Mucosa of descending colon (tissue), 3 donors: ENCODE results near the gene RET. TPM values are rescaled to one million over a fixed set of nuclear protein-coding genes. Genes with fewer than 3 reads are reported as not detected.

Experiments
- ATAC-seq: fragments of 200-7000 bp; cut with Tn5 transposase; one replicate; pipeline ENCODE4 v1.9.1; 2020; ENCODE audit warnings: mild to moderate bottlenecking, moderate library complexity
- DNase-seq, 3 donors: peaks; one replicate each; pipeline ENCODE4 v3.0.0-alpha.2; 2020
- H3K36me3 ChIP-seq: fragments of 200-600 bp; one replicate; pipeline ENCODE4 v1.8.0; 2021; ENCODE audit warnings: low read depth, mild to moderate bottlenecking
- H3K4me1 ChIP-seq: fragments of 200-600 bp; one replicate; pipeline ENCODE4 v1.8.0; 2021; ENCODE audit warnings: low read depth, mild to moderate bottlenecking
- H3K4me3 ChIP-seq: fragments of 200-600 bp; one replicate; pipeline ENCODE4 v1.8.0; 2021; ENCODE audit warnings: mild to moderate bottlenecking
- H3K9me3 ChIP-seq: fragments of 200-600 bp; one replicate; pipeline ENCODE4 v1.8.0; 2021; ENCODE audit warnings: mild to moderate bottlenecking
- intact Hi-C, 2 donors: fragments of 100-400 bp; cut with DNase I in 1 of 2; cut with micrococcal nuclease in 1 of 2; formaldehyde crosslinking; loops; one replicate each; pipeline versions ENCODE4 v1.11.0 to v1.11.1; 2022; cut with DNase I, micrococcal nuclease
- total RNA-seq, 3 donors: library from RNA; stranded (reverse); fragmentation: NEBNext Ultra II Directional in 2 of 3; extraction: Animal tissue kit (Norgen Biotek cat#: 25700) in 2 of 3; gene quantifications; one replicate each; pipeline versions ENCODE4 v1.2.1 to v1.2.4, GENCODE V29; 2021 to 2023
- TF ChIP-seq, protein P1 (sequence below): fragments of 200-600 bp; IDR thresholded peaks from one replicate; pipeline ENCODE4 v1.8.0; 2022; ENCODE audit warnings: antibody characterized with exemption, mild to moderate bottlenecking
- donor health status: DM: no; HTN: no; CAD: no; lungs with moderate emphysema.
- donor health status: DM: no; HTN: no; CAD: no.
- donor health status: DM: no; HTN: yes; CAD: no.

The RET gene
- total RNA-seq, 3 donors from 2014 or later, result 0.84 to 13.5 (median 1.6) TPM

DNA sequence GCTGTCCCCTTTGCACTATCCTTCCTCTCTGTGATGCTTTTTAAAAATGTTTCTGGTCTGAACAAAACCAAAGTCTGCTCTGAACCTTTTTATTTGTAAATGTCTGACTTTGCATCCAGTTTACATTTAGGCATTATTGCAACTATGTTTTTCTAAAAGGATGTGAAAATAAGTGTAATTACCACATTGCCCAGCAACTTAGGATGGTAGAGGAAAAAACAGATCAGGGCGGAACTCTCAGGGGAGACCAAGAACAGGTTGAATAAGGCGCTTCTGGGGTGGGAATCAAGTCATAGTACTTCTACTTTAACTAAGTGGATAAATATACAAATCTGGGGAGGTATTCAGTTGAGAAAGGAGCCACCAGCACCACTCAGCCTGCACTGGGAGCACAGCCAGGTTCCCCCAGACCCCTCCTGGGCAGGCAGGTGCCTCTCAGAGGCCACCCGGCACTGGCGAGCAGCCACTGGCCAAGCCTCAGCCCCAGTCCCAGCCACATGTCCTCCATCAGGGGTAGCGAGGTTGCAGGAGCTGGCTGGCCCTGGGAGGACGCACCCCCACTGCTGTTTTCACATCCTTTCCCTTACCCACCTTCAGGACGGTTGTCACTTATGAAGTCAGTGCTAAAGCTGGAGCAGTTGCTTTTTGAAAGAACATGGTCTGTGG, 50.0 kb downstream of the RET start:
- Histone ChIP-seq H3K4me3 (no peak overlapping the region), H3K9me3 (no peaks in the 10 kb centered on the region), H3K36me3 (no peaks in the 10 kb centered on the region), H3K4me1 (no peaks in the 10 kb centered on the region)
- ATAC-seq (peak; percentile 29), DNase-seq (no peak)
- TF ChIP-seq, protein P1, sequence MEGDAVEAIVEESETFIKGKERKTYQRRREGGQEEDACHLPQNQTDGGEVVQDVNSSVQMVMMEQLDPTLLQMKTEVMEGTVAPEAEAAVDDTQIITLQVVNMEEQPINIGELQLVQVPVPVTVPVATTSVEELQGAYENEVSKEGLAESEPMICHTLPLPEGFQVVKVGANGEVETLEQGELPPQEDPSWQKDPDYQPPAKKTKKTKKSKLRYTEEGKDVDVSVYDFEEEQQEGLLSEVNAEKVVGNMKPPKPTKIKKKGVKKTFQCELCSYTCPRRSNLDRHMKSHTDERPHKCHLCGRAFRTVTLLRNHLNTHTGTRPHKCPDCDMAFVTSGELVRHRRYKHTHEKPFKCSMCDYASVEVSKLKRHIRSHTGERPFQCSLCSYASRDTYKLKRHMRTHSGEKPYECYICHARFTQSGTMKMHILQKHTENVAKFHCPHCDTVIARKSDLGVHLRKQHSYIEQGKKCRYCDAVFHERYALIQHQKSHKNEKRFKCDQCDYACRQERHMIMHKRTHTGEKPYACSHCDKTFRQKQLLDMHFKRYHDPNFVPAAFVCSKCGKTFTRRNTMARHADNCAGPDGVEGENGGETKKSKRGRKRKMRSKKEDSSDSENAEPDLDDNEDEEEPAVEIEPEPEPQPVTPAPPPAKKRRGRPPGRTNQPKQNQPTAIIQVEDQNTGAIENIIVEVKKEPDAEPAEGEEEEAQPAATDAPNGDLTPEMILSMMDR, result no peak
- intact Hi-C loops, result no loop called here

DNA sequence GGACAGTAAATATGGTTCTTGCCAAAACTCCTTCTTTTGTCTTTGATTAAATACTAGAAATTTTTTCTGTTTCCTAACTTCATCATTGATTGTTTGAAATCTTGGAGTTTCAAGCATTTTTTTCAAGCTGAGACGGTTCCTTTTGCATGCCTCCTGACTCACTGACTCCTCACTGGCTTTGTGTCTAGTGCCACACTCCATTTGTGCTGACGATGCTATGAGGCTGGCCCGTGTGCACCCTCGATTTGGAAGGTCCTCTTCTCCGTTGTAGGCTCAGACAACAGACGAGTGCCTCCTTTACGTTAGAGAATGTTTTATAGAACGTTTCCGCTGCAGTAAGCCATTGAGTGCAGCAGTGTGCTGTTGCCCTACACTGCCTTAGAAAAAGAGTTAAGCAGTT, 50.6 kb downstream of the RET start:
- H3K4me1 ChIP-seq, result no peaks in the 10 kb centered on the region
- H3K4me3 ChIP-seq, result no peak overlapping the region
- no peaks in the 10 kb centered on the region for H3K36me3 ChIP-seq
- intact Hi-C loops, result no loop called here
- DNase-seq (no peak), ATAC-seq (no peak)
- TF ChIP-seq, protein P1, result no peak
- H3K9me3 ChIP-seq, result no peaks in the 10 kb centered on the region

DNA sequence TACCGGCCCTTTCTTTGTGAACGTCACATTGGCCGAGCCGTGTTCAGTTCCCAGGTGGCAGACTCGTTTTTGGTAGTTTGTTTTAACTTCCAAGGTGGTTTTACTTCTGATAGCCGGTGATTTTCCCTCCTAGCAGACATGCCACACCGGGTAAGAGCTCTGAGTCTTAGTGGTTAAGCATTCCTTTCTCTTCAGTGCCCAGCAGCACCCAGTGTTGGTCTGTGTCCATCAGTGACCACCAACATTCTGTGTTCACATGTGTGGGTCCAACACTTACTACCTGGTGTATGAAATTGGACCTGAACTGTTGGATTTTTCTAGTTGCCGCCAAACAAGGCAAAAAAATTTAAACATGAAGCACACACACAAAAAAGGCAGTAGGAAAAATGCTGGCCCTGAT, 51.5 kb downstream of the RET start:
- ATAC-seq, result no peak
- intact Hi-C loops, result no loop called here
- H3K4me1 ChIP-seq, result no peaks in the 10 kb centered on the region
- H3K9me3 ChIP-seq, result no peaks in the 10 kb centered on the region
- TF ChIP-seq, protein P1, result no peak
- DNase-seq, result no peak
- no peak overlapping the region for H3K4me3 ChIP-seq
- no peaks in the 10 kb centered on the region for H3K36me3 ChIP-seq

DNA sequence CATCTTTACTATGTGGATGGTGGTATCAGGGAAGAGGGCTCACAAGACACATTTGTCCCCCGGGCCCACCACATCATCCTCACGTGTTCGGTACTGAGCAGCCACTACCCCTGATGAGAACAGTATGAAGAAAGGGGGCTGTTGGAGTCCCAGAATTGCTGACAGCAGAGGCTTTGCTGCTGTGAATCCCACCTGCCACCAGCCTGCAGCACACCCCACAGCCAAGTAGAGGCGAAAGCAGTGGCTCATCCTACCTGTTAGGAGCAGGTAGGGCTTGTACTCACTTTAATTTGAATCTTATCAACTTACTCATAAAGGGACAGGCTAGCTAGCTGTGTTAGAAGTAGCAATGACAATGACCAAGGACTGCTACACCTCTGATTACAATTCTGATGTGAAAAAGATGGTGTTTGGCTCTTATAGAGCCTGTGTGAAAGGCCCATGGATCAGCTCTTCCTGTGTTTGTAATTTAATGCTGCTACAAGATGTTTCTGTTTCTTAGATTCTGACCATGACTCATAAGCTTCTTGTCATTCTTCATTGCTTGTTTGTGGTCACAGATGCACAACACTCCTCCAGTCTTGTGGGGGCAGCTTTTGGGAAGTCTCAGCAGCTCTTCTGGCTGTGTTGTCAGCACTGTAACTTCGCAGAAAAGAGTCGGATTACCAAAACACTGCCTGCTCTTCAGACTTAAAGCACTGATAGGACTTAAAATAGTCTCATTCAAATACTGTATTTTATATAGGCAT, 52.3 kb downstream of the RET start:
- ATAC-seq (peak; percentile 63), DNase-seq (no peak)
- intact Hi-C loops, result no loop called here
- H3K36me3 ChIP-seq, result no peaks in the 10 kb centered on the region
- H3K9me3 ChIP-seq, result no peaks in the 10 kb centered on the region
- no peaks in the 10 kb centered on the region for H3K4me1 ChIP-seq
- no peak overlapping the region for H3K4me3 ChIP-seq
- TF ChIP-seq, protein P1, result no peak

DNA sequence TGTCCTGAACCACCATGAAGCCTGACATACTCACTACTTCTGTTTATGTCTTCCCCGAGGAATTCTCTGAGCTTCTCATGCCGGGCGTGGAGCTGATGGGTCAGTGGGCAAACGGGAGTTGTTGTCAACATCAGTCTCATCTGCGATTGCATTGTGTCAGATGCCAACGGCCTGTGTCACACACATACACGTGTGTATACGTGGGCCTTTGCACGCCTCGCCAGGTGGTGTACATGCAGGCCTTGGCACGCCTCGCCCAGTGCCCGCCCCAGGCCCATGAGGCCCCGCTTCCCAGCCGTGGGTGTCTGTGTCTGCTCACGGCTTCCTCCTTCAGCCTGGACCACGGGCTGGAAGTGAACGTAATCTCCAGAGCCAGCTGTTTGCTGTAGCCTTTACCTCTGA, 53.9 kb downstream of the RET start:
- ATAC-seq, result no peak
- Histone ChIP-seq H3K4me3 (no peak overlapping the region), H3K4me1 (no peaks in the 10 kb centered on the region), H3K9me3 (no peaks in the 10 kb centered on the region), H3K36me3 (no peaks in the 10 kb centered on the region)
- DNase-seq, result peak in 1 of 3 donors; percentile 1
- intact Hi-C loops, result no loop called here
- TF ChIP-seq, protein P1, result no peak
